Prostate gland (tissue), 2 donors: ENCODE results near the gene DYNLT3.

Experiments
- POLR2AphosphoS5 ChIP-seq: sonication (generic); formaldehyde crosslinking; IDR thresholded peaks from one replicate; pipeline ENCODE4 v1.6.1; 2017; ENCODE audit warnings: antibody characterized with exemption
- TF ChIP-seq, protein P1 (sequence below), 4 experiments: fragments of 200-600 bp in 2 of 4; fragments of 450-650 bp in 2 of 4; sonication (generic) in 2 of 4; IDR thresholded peaks; 1 replicate in 3 of 4; 2 replicates in 1 of 4; pipeline ENCODE4 v1.5.1; 2016 to 2019; ENCODE audit warnings: antibody characterized with exemption in 4 of 4, mild to moderate bottlenecking in 2 of 4, moderate library complexity in 2 of 4

DNA sequence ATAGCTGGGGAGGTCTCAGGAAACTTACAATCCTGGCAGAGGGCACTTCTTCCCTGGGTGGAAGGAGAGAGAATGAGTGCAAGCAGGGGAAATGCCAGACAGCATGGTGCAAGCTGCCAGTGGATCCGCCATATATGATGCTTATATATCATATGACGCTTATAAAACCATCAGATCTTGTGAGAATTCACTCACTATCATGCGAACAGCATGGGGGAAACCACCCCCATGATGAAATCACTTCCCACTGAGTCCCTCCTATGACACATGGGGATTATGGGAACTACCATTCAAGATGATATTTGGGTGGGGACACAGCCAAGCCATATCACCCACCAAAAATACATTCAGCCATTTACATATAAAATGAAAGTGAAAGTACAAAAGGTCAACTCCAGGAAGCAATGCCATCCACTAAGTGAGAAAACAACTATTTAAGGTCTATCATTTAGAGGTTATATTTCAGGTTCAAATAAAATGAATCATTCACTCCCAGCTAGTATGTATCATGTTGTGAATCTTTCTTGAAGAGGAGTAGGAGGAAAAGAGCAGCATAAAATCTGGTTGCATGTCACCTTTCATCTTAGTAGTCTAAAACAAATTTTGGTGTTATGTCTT lies 20.3 kb upstream of the DYNLT3 start:
- TF ChIP-seq, protein P1, sequence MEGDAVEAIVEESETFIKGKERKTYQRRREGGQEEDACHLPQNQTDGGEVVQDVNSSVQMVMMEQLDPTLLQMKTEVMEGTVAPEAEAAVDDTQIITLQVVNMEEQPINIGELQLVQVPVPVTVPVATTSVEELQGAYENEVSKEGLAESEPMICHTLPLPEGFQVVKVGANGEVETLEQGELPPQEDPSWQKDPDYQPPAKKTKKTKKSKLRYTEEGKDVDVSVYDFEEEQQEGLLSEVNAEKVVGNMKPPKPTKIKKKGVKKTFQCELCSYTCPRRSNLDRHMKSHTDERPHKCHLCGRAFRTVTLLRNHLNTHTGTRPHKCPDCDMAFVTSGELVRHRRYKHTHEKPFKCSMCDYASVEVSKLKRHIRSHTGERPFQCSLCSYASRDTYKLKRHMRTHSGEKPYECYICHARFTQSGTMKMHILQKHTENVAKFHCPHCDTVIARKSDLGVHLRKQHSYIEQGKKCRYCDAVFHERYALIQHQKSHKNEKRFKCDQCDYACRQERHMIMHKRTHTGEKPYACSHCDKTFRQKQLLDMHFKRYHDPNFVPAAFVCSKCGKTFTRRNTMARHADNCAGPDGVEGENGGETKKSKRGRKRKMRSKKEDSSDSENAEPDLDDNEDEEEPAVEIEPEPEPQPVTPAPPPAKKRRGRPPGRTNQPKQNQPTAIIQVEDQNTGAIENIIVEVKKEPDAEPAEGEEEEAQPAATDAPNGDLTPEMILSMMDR (IDR thresholded peaks at IDR 0.05), result no peak
- TF ChIP-seq POLR2AphosphoS5, result no peak
